ENCODE data around the gene FAM47E.

FAM47E gene

DNA sequence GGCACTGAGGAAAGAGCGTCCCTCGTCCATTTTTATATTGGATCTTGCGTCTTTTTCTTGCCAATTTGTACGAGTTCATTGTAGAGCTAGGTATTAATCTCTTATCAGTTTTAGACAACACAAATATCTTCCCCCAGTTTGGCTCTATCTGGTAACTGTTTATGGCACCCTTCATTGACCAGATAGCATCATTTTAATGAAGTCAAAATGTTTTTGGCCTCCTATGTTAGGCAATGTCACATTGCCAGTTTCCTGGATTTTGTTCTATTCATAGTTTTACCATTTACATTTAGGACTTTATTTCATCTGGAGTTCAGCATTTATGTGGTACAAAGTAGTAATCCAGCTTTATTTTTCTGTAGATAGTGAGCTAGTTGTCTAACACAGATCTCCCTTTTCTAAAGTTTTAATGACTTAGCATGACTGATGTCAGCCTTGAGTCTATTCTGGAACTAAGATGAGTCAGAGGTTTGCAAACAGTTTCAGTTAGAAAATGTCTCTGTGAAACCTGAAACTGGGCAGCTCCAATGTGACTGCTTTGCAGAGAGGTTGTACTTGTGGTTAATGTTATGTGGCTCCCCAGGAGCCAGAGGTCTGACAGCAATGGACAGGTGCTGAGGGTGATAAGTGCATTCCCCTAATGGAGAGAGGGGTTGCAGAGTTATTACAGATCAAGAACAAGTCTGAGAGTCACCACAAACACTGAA, 49.7 kb downstream of the FAM47E start:
- DNase-seq (ENCODE audit: low read depth, low spot score) = peak; percentile 45

DNA sequence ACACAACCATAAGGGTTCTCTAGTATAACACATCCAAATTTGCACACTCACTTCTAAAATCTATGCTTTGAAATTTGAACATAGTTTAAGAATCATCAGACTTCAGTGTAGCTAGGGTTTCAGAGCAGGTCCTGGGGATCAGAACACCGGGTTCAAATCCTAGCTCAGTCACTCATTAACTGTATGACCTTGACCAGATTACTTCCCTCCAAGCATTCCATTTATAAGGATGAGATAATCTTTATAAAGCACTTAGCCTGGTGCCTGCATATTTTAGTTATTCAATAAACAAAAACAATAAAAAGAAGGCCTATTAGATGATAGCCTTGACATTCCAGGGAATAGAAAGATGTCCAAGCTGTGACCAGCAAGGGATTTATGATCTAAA, 50.2 kb downstream of the FAM47E start:
- no peak for DNase-seq (ENCODE audit: low read depth, low spot score)

DNA sequence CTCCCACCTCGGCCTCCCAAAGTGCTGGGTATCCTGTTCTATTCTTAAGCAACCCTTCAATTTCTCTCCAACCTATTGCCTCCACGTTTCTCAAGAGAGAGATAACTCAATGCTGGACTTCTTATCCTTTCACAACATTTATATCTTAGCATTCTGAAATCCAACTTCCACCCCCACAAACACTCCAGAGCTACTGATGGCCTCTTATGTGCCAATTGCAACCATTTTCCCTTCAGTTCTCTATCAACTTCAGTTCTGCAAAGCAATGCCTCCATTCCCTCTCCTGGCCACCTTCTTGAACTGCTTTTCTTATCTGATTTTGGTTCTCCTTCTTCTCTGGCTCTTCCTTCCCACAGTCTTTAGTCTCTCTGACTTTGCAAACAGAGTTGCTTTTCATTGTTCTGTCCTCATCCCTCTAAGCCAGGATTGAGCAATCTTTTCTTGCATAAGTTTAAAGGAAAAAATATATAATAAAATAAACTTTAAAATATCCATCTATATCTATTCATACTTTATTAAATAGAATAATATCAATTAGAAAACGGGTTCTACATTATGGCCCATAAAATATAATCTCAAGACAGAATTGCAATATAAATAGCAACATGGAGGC, 51.4 kb downstream of the FAM47E start:
- no peak for DNase-seq (ENCODE audit: low read depth, low spot score)

DNA sequence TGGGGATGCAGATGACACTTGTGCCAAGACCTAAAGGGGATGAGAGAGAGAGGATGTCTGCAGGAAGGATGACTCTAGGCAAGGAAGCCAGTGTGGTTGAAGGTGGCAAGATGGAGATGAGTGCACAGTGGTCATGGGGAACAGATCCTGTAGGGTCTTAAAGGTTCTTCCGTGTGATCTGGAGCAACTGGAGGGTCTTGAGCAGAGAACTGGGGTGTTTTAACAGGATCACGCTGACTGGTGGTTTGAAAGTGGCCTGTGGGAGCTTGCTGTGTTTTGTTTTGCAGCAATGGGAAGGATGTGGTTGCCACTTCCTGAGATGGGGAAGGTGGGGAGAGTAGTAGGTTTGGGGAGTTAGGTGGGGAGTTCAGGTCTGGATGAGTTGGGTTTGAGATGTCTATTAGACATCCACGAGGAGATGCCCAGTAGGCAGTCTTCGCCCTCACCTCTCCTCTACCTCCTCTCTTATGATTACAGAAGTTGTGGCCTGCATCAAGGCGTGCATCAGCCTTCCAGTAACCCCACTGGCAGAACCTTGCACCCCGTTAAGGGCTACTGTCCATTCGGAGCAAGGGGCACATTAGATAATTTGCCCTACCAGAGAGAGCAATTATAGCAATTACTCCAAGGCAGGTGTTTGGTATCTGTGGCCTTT, 53.6 kb downstream of the FAM47E start:
- DNase-seq (ENCODE audit: low read depth, low spot score) = no peak

DNA sequence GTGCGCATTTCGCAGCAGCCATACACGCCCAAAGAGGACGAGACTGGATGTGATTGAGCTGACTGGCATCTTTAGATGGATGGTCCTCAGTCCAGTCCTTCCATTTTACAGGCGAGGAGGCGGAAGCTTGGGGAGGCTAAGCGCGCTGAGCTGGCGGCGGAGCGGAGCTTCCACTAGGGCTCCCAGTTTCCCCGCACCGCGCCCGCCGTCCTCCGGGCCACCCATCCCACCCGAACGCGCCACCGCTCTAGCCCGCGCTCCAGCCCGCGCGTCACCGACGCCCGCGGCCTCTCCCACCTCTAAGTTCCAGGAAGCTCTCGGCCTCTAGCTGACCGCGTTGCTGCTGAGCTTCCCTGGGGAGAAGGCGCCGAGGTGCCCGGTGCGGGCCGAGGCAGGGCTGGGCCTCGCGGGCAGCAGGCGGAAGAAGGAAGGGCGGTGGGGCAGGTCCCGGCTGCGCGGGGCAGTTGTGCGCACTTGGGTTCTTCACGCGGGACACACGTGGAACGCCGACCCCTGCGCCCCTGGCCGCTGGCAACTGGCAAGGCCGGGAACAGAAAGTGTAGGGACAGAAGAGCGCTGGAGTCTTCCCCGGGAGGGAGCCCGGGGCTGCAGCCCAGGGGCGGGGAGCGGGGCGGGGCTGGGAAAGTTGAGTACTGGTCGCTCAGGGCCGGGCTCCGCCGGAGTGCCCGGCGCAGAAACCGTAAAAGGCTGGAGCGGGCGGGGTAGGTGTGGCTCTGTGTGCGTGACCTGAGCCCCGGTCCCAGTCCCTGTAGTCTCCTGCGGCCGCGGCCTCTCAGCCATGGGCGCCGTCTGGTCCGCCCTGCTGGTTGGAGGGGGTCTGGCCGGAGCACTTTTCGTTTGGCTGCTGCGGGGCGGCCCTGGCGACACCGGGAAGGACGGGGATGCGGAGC, 54.7 kb downstream of the FAM47E start, which contains the start of gene STBD1:
Gene STBD1, plus strand, starts transcription at position 763 of the 911 bp plus-strand sequence. Its CDS starts 37 bp downstream, at position 800.
- no peak for DNase-seq (ENCODE audit: low read depth, low spot score)

DNA sequence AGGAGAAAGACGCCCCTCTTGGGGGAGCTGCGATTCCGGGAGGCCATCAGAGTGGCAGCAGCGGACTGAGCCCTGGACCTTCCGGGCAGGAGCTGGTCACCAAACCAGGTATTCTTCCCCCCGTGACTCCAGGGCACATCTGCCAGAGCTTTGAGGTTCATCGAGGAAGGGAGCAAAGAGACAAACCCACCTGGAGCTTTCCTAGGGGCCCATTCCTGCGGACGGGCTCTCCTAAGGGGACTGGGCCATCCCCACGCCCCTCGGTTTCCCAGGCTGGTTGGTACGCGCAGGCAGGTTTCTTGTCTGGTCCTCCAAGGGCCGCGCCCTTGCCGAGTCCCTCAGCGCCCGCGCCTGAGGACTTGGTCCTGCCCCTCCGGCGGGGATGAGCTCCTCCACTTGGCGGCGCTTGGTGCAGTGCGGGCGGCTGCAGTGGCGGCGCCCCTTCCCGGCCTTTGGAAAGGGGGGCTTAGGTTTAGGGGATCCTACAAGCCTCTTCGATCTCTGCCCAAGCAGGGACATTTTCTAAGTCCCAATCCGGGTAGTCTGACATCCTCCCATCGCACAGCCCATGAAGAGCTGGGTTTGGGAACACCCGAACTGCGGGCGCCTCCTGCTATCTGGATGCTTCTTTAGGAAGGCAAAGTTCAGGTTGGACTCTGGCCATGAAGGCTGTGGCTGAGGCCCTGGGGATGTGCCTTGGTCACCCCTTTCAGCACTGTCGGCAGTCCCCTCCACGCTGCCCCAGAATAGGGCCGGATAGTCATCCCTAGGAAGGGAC, 55.5 kb downstream of the FAM47E start:
- no peak for DNase-seq (ENCODE audit: low read depth, low spot score)

DNA sequence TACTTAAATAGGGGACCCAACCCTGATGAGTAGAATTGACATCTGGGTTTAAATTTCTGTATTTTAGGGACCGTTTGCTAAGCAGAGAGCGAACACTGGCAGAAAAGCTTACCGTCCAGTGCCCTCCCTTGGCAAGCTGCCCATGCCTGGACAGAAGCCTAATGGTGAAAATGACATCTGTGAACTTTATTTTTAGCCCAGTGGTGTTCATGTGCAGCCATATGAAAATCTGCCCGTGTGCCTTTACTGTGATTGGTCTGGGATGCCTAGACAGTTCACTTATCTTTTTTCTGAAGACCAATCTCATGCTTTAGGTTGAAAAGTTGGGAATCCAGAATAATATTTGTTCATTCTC, 56.1 kb downstream of the FAM47E start:
- DNase-seq (ENCODE audit: low read depth, low spot score) = no peak

DNA sequence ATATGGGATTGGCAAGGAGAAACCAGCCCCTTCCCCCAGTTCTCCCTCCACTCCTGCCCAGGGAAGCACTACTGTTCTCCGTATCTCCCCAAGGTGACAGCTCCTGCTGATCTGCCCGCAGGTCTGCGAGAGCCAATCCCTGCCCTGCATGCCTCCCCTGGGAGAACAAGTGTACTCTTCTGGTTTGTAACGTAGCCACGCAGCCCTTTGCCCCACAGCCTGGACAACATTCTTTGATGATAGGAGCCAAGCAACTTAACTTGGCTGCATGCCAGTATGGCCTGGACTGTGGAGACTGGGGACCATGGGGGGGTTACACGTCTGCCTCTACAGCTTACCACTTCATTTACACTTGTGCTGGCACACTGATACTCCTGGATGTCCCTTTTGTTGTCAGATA, 57.0 kb downstream of the FAM47E start:
- DNase-seq (ENCODE audit: low read depth, low spot score) = no peak

DNA sequence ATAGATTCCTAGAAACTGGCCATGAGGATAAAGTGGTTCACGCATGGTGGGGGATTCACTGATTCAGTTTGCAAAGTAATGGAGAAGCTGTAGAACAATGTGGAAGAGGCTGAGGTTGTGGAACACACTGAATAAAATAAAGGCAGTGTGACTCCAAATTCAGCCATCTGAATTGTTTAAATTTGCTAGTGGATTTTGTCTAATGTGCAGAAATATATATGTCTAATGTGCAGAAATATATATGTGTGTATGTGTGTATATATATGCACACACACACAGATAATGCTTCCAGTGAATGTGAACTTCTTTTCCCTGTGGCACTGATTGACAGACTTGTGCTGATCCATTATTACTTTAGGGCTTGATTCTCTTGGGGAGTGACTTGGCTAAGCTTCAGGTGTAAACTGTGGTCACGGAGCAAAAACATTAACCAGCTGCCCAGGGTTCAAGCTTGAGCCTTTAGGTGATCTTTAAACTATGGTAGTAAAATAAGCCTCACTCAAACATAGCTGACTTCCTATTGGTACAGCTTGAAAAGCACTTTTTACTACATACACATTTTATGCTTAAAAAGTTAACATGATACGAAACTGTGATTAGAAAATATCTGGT, 58.5 kb downstream of the FAM47E start:
- DNase-seq (ENCODE audit: low read depth, low spot score) = no peak

DNA sequence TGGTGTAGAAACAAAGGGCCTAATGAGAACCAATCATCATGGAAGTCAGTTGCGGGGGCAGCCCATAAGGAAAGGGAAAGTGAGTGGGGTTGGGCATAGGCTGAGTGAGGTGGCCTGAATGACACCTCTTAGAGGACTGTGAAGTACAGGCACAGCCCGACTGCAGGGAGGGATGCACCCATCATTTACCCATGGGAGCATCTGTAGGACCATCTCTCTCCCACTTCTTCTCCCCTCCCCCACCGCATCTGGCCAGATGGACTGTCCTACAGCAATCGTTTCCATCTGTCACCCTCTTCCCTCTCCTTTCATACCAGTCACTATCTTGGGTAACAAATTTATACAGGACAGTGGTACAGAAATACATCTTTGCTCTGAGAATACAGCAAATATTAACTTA, 59.2 kb downstream of the FAM47E start:
- no peak for DNase-seq (ENCODE audit: low read depth, low spot score)

DNA sequence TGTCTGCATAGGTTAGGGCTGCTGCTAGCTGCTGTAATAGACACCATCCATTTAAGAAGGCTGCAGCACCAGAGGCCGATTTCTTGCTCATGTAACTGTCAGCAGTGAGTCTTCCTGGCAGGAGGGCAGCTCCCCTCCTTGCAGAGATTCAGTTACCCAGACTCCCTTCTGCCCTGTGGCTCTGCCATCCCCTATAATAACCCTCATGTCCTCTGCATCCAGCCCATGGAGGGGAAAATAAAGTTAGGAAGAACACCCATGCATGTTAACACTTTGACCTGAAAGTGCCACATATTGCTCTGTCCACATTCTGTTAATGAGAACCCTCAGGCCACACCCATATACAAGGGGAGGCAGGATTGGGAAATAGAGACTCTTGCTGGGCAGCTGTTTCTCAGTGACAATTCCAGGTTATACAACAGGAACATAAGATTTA, 60.4 kb downstream of the FAM47E start:
- DNase-seq (ENCODE audit: low read depth, low spot score) = no peak

DNA sequence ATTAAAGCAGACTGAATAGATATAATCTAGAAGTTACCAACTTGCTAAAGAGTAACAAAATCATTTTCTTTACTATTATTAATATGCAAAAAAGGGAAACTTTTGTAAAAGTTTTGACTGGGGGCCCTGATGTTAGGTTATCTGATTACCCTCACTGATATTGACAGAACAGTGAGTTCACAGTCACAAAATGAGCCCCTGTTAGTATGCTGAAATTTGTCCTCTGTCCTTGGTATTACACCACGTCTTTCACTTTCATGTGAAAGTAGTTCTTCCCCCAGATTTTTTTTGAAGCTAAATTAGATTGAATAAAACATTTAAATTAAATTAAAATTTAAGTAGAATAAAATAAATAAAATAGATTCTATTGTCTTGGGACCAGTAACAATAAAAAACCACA, 60.9 kb downstream of the FAM47E start:
- no peak for DNase-seq (ENCODE audit: low read depth, low spot score)

DNA sequence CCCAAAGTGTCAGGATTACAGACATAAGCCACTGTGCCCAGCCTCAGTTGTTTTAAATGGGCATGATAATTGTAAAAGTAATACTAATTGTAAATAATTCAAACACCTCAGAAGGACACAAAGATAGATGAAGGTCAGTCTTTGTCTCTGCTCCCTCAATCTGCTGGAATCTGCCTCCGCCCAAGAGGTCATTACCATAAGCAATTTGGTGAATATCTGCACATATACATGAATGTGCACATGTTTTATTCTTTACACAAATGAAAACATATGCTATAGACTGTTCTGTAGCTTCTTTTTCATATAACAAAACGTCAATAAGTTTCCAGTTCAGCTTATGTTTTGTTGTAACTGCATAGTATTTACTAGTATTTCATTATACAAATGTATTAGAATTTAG, 62.0 kb downstream of the FAM47E start:
- no peak for DNase-seq (ENCODE audit: low read depth, low spot score)

DNA sequence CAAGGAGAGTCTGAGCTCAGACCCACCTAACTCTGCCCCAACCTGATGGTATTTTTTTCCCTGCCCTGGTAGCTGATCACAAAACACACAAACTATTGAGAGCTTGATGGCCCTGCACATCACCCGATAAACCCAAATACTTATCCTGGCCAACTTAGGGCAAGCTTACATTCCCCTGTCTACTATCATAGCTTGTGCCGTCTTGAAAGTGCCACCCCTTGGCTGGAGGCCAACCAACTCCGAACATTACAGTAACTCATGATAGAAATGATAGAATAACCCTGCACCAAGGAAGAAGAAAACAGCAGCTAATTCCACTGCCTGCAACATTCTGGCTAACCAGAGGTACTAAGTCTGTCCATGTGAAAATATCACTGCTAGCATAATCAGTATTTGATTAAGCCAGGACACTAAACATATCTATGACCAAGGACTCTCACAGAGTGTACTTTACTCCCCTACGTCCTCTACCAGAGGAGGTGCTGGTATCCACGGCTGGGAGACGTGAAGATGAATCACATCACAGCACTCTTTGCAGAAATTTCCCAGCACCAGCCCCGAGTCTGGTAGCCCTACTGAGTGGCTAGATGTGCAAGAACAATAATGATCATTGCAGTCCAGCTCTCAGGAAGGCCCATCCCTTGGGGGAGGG, 63.9 kb downstream of the FAM47E start:
- DNase-seq (ENCODE audit: low read depth, low spot score) = no peak

DNA sequence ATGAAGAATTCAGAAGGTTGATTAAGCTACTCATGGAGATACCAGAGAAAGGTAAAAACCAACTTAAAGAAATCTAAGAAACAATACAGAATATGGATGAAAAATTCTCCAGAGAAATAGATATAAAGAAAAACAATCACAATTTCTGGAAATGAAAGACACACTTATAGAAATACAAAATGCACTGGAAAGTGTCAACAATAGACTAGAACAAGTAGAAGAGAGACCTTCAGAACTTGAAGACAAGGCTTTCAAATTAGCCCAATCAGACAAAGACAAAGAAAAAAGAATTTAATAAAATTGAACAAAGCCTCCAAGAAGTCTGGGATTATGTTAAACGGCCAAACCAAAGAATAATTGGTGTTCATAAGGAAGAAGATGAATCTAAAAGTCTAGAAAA, 64.6 kb downstream of the FAM47E start:
- no peak for DNase-seq (ENCODE audit: low read depth, low spot score)

DNA sequence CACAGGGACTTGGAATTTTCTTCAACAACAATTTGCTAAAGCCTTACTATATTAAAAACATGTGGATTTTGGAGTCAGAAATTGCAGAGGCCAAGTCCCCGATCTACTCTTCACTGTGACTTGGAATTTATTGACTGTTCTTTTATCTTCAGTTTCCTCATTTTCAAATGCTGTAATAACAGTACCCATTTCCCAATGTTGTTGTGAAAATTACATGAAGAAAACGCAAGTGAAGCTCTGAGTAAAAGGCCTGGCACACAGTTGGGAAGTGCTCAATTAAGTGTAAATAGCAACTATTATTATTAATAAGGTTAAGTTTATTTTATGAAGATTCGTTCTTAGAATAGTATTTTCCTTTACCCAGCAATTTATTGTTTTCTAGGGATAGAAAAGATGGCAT, 70.7 kb downstream of the FAM47E start:
- no peak for DNase-seq (ENCODE audit: low read depth, low spot score)

DNA sequence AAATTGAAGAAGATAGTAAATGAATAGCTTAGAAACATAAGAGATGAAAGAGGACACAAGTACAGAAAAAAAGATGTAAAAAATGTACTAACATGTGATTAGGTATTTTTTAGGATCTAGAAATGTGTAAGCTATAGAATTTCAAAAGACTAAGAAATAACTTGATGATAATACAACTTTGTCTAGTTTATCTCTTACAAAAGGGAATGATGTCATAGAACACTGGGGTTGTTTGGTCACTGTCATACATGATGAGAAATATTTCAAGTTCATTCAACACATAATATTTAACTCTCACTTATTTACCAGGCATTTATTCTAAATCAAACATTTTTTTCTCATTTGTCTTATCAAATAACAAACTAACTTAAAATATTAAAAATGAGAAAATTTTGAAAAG, 73.6 kb downstream of the FAM47E start:
- no peak for DNase-seq (ENCODE audit: low read depth, low spot score)

DNA sequence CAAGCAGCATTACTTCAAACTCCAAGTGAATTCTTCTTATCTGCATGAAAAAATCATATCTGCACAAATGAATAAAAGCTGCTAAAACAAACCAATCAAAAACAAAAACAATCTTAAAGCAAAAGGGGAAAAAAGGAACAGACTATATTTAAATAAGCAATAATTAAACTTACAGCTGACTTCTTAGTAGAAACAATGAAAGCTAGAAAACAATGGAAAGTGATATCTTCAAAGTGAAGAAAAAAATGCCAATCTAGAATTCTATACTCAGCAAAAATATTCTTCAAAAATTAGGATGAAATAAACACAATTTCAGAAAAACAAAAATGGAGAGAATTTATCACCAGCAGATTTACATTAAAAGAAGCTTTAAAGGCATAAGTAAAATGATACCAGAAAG, 75.0 kb downstream of the FAM47E start:
- no peak for DNase-seq (ENCODE audit: low read depth, low spot score)
